Measurements from ENCODE around the gene RNLS.

The RNLS gene

DNA sequence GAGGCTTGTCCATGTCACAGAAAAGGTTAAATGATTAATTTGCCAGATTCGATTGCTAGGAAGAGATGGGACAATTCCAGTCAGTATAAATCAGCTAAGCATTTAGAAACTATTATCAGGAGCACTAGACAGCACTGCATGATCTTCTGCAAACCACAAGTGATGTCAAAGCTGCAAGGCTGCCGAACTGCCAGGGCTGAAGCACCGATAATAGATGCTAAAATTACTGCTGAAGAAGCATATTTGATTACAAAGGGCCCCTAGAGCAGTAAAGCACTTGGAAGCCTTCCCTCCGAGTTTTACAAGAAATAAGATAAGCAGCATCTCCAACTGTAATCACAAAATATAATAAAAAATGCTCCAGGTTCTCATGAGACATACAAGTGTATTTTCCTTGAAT is 40.6 kb downstream of the RNLS start:
- TF ChIP-seq, protein P1, sequence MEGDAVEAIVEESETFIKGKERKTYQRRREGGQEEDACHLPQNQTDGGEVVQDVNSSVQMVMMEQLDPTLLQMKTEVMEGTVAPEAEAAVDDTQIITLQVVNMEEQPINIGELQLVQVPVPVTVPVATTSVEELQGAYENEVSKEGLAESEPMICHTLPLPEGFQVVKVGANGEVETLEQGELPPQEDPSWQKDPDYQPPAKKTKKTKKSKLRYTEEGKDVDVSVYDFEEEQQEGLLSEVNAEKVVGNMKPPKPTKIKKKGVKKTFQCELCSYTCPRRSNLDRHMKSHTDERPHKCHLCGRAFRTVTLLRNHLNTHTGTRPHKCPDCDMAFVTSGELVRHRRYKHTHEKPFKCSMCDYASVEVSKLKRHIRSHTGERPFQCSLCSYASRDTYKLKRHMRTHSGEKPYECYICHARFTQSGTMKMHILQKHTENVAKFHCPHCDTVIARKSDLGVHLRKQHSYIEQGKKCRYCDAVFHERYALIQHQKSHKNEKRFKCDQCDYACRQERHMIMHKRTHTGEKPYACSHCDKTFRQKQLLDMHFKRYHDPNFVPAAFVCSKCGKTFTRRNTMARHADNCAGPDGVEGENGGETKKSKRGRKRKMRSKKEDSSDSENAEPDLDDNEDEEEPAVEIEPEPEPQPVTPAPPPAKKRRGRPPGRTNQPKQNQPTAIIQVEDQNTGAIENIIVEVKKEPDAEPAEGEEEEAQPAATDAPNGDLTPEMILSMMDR (conservative IDR thresholded peaks at IDR 0.05; ENCODE audit: low read length) = no peak
- DNase-seq (ENCODE audit: low read depth) = no peak
- H3K4me3 ChIP-seq (ENCODE audit: low read length) = no peak overlapping the region

DNA sequence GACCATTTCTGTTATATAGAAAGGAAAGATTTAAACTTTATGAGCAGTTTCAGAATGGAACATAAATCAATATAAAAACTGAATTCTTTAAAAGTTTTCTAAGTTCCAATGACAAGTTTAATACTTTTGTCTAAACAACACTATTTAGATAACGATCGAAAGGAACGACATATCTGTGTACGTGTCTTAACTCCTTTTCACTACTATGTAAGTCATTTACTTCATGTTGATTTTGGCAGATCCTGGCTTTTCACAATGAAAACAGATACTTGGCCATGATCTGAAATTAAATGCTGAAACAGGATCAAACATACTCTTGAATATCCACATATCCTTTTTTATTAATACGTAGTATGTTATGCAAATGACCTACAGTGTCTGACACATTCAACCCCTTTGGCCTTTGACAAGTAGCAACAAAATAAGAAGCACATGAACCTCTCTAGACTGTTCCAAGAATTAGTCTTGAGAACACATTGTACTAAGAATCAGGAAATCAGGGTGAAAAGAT is 41.9 kb downstream of the RNLS start:
- H3K4me3 ChIP-seq (ENCODE audit: low read length) = no peak overlapping the region
- no peak for DNase-seq (ENCODE audit: low read depth)
- TF ChIP-seq, protein P1 (conservative IDR thresholded peaks at IDR 0.05; ENCODE audit: low read length) = no peak

DNA sequence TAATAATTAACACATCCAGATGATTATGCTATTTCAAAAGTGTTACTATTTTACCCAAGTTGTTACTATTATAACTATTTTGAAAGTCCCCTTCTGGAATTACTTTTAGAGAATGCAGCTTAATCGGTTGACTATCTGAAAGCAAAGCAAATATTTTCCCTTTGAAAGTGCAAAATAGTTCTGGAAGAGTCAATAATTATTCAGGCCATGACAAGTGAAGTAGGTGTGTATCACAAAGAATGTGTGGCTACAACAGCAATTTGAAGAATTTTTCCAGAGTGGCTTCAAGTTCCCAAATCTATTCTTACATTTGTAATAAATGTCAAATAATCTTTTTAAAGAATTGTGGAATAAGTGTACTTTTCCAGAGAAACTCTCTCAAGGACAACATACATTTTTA is 42.8 kb downstream of the RNLS start:
- peak; percentile 58 for DNase-seq (ENCODE audit: low read depth)

DNA sequence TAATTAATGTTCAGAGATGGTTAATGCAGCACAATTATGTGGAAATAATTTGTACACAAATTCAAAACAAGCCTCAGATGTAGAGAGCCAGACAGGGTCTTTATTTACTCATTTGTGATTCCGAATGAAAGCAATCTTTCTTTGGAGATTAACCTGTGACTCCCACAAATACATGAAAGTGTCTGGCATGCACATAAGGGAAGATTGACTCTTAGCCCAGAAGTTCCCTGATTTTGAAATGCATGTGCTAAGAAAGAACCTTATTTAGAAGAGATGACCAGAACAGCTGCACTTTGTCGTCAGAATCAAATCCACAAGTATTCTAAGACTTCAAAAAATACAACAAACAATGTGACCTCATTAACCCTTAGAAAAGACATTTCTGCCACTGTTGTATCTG is 45.1 kb downstream of the RNLS start:
- peak; percentile 94 for DNase-seq (ENCODE audit: low read depth)
- TF ChIP-seq, protein P1 (conservative IDR thresholded peaks at IDR 0.05; ENCODE audit: low read length) = no peak

More for the DNA sequence above, 42.8 kb downstream of the RNLS start:
- TF ChIP-seq, protein P1 (conservative IDR thresholded peaks at IDR 0.05; ENCODE audit: low read length) = no peak
- H3K4me3 ChIP-seq (ENCODE audit: low read length) = no peak overlapping the region

DNA sequence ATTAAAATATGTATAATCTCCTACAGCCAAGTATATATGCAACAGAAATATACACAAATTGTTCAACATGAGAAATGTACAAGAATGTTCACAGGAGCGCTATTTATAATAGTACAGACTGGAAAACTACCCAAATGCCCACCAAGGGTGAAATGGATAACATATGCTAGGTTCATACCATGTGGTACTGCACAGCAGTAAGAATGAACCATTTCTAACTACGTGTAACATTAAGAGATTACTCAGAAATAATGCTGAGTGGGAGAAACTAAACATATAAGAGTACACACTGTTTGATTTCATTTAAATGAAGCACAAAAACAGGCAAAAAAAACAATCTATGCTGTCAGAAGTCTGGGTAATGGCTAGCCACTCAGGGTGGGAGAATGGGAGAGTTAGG is 45.8 kb downstream of the RNLS start:
- H3K4me3 ChIP-seq (ENCODE audit: low read length) = no peak overlapping the region
- no peak for DNase-seq (ENCODE audit: low read depth)
- TF ChIP-seq, protein P1 (conservative IDR thresholded peaks at IDR 0.05; ENCODE audit: low read length) = no peak

More for the DNA sequence above, 45.1 kb downstream of the RNLS start:
- H3K4me3 ChIP-seq (ENCODE audit: low read length) = no peak overlapping the region

DNA sequence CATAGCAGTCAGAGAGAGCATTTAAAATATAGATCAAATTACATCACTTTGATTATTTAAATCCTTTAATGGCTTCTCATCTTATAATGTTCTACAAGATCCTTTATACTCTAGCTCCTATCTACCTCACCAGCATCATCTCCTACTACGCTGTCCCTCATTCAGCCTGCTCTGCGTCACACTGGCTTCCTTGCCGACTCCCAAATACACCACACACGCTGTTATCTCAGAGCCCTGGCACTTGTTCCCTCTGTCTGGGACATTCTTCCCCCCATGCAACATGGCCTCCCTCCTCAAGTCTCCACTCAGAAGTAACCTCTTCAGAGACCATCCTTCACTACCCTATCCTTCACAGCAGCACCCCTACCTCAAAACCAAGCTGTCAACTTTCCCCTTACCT is 46.7 kb downstream of the RNLS start:
- TF ChIP-seq, protein P1 (conservative IDR thresholded peaks at IDR 0.05; ENCODE audit: low read length) = no peak
- no peak for DNase-seq (ENCODE audit: low read depth)
- H3K4me3 ChIP-seq (ENCODE audit: low read length) = no peak overlapping the region

DNA sequence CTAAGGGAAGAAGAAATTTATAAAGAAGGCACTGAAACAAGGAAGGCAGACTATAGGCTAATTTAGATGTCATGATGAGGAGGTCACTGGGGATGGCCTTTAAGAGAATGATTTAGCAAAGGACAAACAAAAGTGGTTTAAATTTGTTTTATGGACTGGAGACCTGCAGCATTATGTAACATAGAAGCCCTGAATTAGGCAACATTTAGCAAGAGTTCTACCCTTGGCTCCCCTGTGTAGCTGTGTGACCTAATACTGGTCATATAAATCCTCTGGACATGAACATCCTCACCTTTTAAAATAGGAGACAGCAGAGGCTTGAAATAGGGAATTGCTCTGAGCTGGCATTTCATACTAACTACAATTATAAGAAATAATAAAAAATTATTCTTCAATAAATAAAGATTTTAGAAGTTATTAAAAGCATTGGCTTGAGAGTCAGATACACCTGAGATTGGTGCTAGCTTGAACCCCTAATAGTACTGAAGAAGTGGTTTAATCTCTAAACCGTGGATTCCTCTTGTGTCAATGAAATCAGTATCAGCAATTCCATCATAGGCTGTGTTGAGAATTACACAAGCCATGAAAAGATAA is 48.9 kb downstream of the RNLS start:
- TF ChIP-seq, protein P1 (conservative IDR thresholded peaks at IDR 0.05; ENCODE audit: low read length) = no peak
- H3K4me3 ChIP-seq (ENCODE audit: low read length) = no peak overlapping the region
- no peak for DNase-seq (ENCODE audit: low read depth)
